Retina (tissue), 1 donor: ENCODE results near the gene PEX5L.

Experiments used
- DNase-seq: peaks from one replicate; pipeline ENCODE4 v3.0.0-alpha.2; 2016

Gene PEX5L

DNA sequence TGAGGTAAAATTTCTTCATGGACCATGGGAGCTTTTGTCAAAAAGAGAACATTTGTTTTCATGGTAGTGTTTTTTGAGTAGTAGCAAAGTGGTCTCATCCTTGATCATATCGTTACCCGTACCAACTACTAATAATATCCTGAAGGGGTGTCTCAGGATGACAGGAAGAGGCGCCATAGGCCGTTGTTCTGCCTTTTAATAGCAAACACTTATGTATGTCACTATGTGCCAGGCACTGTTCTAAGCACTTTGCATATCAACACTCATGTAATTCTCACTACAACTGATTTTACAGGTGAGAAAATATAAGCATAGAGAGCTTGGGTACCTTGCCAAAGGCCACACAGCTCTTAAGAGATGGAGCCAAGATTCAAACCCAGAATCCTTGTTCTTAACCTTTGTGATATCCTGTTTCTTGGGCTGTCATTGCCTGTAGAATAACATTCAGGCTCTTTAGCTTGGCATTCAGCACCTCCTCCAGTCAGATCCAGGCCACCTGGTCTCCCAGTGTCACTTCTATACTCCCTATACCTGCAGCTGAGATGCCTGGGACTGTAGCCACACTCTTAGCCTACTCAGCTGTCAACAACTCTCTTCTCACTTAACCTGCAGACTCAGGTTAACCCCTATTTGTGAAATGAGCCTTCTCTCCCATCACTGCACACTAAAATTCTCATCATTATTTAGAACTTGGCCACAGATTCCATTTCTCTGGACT, 270.2 kb downstream of the PEX5L start:
- no peak for DNase-seq

DNA sequence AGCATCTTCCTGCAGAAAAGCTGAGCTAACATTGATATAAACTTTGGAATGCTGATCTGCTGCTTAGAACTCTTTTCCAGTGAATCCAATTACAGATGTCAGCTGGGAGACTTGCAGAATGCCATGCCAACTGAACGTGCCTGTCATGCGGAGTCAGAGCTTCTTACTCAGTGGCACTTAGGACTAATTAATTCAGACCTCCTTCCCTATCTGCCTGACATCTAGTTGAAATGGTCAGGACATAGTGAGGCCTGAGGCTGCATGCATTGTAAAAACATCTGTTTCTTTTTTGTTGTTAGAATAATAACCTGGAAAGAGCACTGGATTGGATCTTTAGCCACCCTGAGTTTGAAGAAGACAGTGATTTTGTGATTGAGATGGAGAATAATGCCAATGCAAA, 271.3 kb downstream of the PEX5L start:
- no peak for DNase-seq

DNA sequence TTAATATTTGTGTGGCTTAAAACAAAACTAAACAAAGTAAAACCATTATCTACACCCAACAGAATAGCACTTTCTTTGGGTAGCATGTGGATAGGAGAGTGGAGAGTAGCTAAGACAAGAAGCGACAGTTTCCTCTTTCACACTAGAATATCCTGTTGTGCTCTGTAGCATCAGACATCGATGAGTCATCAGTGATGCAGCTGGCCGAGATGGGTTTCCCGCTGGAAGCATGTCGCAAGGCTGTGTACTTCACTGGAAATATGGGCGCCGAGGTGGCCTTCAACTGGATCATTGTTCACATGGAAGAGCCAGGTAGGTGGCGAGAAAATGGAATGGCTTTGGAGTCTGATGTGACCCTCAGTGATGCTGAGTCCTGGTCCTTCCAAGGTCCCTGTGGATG, 275.8 kb downstream of the PEX5L start:
- DNase-seq: no peak

DNA sequence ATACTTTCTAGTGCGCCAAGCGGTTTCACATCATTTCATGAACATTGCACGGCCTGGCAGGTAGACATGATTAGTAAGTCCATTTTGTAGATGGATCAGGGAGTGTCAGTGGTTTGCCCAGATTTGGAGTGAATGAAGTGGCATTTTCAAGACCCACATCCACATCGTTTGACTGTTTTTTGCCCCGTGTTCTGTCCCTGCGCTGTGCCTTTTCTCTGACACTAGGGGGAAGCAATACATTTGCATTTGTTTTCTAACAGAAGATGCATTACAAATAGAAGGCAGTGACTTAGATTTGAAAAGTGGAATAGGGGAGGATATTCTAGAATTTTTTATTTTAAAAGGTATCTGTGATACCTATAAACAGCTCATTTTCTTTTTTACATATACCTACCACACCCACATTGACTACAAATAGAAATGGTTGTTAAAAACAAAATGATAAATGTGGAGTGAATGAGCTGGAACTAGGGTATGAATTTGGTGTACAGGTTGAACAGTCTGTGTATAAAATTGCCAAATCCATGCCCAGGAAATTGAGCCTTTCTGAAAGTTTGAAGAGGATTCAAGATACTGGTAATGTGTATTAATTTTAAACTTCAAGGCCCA, 285.9 kb downstream of the PEX5L start:
- DNase-seq: no peak

DNA sequence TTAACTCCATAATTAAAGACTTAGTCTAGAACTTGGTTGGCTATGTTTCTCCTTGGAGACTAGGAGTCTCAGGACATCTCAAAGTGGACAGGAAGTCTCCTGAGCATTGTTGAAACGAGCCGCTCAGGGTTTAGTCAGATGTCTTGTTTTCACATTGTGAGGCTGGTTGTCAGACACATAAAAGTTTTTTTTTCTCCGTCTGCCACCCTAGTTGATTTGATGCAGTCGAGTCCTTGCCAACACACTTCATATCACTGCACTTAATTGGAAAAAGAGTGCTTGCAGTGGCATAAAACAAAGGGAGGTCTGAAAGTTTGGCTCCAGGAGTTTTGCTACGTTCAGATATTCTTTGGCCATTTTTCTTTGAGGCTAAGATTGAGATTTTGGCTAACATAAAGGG, 291.0 kb downstream of the PEX5L start:
- DNase-seq: no peak

DNA sequence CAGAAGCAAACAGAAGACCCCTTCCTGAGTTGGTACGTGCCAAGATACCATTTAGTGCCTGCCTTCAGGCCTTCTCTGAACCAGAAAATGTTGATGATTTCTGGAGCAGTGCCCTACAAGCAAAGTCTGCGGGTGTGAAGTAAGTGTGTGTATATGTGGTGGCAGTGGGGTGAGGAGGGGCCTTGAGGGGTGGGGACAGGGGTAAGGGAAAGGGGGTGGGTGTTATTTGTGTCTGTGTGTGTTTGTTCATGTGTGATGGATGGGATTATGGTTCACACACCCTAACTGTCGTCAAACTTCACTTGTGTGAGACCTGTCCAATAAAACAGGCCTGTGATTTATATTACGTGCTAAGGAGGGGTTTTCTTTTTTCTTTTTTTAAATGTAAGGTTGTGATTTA, 291.7 kb downstream of the PEX5L start:
- no peak for DNase-seq
